ENCODE data around the gene MMP24. TPM values are rescaled to one million over a fixed set of nuclear protein-coding genes. Genes with fewer than 3 reads are reported as not detected.
A peak's percentile ranks its signal among the peaks of the same experiment; 100 is the strongest.
"Not testable (repeated sequence)": the region's sequence is repeated elsewhere in the genome, so short reads cannot be mapped to it uniquely, and the experiment has no call there.

Gene MMP24
- total RNA-seq, 2 experiments from 2014 or later, result not detected

DNA sequence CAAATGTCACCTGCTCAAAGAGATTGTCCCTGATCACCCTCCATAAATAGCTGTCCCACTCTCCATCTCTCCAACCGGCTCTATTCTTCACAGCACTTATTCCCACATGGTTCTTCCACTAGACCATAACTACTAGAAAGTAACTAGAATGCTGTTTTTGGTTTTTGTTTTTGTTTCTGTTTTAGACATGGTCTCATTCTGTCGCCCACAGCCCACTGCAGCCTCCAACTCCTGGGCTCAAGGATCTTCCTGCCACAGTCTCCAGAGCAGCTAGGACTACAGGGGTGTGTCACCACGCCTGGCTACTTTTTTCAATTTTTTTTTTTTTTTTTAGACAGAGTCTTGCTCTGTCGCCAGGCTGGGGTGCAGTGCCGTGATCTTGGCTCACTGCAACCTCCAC lies 12.2 kb downstream of the MMP24 start:
- Mint-ChIP-seq H3K36me3 (peaks cover 13% of the 10 kb centered on the region), H3K27me3 (no peaks in the 10 kb centered on the region), H3K4me1 (no peaks in the 10 kb centered on the region), H3K4me3 (no peak overlapping the region), H3K9me3 (no peaks in the 10 kb centered on the region), H3K27ac (no peak overlapping the region)
- no peak for DNase-seq

GRCh38 chr20:35240083-35240810 lies 13.8 kb downstream of the MMP24 start:
- Mint-ChIP-seq H3K4me1 (no peaks in the 10 kb centered on the region), H3K27ac (no peak overlapping the region), H3K27me3 (no peaks in the 10 kb centered on the region), H3K36me3 (peaks cover 9% of the 10 kb centered on the region), H3K9me3 (no peaks in the 10 kb centered on the region), H3K4me3 (no peak overlapping the region)
- DNase-seq, result no peak

DNA sequence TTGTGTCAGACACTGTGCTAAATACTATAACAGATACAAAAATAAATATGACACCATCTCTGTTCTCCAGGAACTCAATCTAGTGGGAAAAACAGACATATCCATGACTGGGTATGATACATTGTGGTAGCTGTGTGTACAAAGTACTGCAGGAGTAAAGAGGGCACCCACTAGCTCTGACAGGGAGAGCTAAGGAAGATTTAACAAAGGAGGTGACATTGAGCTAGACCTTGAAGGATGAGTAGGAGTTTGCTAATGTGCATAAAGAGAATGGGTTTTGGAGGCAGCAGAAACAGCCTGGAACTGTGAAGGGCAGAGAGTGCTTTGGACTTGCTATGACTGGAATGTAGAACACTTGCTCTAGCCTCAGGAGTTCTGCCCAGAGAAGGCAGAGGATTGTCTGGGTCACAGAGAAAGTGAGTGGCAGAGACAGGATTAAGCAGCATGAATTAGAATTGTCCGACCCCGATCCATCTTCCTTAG lies 14.4 kb downstream of the MMP24 start:
- Mint-ChIP-seq H3K36me3 (peaks cover 6% of the 10 kb centered on the region), H3K27me3 (no peaks in the 10 kb centered on the region), H3K4me3 (no peak overlapping the region), H3K4me1 (no peaks in the 10 kb centered on the region), H3K27ac (no peak overlapping the region), H3K9me3 (no peaks in the 10 kb centered on the region)
- DNase-seq, result no peak

DNA sequence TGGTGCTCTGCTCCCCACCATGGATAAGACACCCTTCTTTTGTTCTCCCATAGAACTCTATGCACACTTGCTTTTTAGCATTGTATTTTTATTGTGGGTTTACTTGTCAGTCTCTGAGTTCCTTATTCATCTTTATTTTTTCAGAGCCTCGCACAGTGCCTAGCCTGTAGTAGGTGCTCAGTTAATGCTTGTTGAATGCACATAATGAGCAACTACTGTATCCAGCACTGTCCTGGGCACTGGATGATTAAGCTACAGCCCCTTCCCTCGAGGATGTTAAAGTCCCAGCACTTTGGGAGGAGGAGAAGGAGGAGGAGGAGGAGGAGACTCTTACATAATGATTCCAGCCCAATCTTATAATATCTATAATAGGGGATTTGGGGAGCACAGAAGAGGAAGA lies 16.8 kb downstream of the MMP24 start:
- Mint-ChIP-seq H3K27ac (no peak overlapping the region), H3K4me1 (no peaks in the 10 kb centered on the region), H3K36me3 (no peaks in the 10 kb centered on the region), H3K9me3 (no peaks in the 10 kb centered on the region), H3K27me3 (no peaks in the 10 kb centered on the region), H3K4me3 (no peak overlapping the region)
- DNase-seq, result no peak

DNA sequence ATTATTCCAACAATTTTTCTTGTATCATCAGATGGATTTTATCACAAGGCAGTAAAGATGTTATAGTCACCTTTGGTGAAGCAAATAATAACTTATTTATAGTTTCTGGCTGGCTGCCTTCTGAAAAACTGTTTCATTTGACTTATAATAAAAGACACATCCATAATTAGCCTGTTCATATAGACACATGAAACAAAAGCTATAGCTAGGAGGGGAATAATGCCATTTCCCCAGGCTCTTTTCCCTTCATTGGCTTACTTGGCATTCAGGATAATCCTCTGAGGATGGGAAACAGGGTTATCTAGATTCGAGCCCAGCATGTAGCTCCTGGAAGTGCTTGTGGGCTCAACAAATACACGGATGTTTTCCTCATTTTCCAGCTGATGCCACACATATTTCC lies 17.5 kb downstream of the MMP24 start:
- H3K27ac Mint-ChIP-seq, result no peak overlapping the region
- H3K9me3 Mint-ChIP-seq, result no peaks in the 10 kb centered on the region
- no peak for DNase-seq
- H3K4me3 Mint-ChIP-seq, result no peak overlapping the region
- H3K27me3 Mint-ChIP-seq, result no peaks in the 10 kb centered on the region
- H3K36me3 Mint-ChIP-seq, result no peaks in the 10 kb centered on the region
- H3K4me1 Mint-ChIP-seq, result no peaks in the 10 kb centered on the region

- H3K27me3 Mint-ChIP-seq, result no peaks in the 10 kb centered on the region
- H3K4me3 Mint-ChIP-seq, result no peak overlapping the region
- no peaks in the 10 kb centered on the region for H3K9me3 Mint-ChIP-seq
- DNase-seq, result no peak
- no peaks in the 10 kb centered on the region for H3K36me3 Mint-ChIP-seq
- no peak overlapping the region for H3K27ac Mint-ChIP-seq
- peaks cover 11% of the 10 kb centered on the region for H3K4me1 Mint-ChIP-seq
These were observed 20.2 kb downstream of the MMP24 start for GRCh38 chr20:35246723-35247122.

GRCh38 chr20:35248641-35249475 lies 22.4 kb downstream of the MMP24 start:
- no peak overlapping the region for H3K4me3 Mint-ChIP-seq
- H3K27me3 Mint-ChIP-seq, result no peaks in the 10 kb centered on the region
- H3K4me1 Mint-ChIP-seq, result peaks cover 19% of the 10 kb centered on the region
- H3K27ac Mint-ChIP-seq, result no peak overlapping the region
- H3K36me3 Mint-ChIP-seq, result no peaks in the 10 kb centered on the region
- no peak for DNase-seq
- H3K9me3 Mint-ChIP-seq, result no peaks in the 10 kb centered on the region

DNA sequence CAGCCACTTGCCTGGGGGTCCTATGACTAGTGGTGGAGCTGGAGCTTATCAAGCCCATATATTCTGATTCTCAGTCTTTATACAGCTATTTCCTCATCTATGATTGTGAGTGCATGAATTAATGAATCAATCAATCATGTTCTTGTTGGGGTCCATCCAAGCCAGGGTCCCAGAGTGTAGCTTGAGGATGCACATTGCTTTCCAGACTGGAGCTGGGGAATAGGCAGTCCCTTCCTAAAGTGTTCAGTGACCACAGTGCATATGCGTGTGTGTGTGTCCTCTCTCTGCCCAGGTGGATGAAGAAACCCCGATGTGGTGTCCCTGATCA lies 25.1 kb downstream of the MMP24 start:
- Mint-ChIP-seq H3K27ac (no peak overlapping the region), H3K27me3 (no peaks in the 10 kb centered on the region), H3K4me3 (no peak overlapping the region), H3K9me3 (no peaks in the 10 kb centered on the region), H3K4me1 (peaks cover 19% of the 10 kb centered on the region), H3K36me3 (no peaks in the 10 kb centered on the region)
- no peak for DNase-seq

DNA sequence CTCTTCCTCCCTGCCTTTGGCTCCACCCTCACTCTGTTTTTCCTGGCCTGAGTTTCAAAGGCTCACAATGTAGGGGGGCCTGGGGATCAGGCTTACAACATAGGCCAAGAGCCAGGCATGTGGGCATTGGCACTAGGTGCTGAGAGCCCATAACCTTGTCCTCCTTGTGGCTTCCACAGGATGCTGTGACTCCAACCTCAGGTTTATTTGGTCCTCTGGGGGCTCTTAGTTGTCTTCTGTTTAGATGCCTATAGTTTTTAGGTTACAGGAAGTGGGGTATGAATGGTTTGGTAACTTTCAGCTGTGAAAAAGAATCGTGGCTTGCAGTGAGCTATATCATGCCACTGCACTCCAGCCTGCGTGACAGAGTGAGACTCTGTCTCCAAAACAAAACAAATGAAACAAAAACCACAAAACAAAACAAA lies 25.6 kb downstream of the MMP24 start:
- Mint-ChIP-seq H3K4me1 (peaks cover 19% of the 10 kb centered on the region), H3K36me3 (no peaks in the 10 kb centered on the region), H3K4me3 (no peak overlapping the region), H3K27me3 (no peaks in the 10 kb centered on the region), H3K9me3 (no peaks in the 10 kb centered on the region), H3K27ac (peak overlapping the region; percentile 73)
- DNase-seq, result no peak

GRCh38 chr20:35252598-35252997 lies 26.1 kb downstream of the MMP24 start:
- H3K27me3 Mint-ChIP-seq, H3K9me3 Mint-ChIP-seq, DNase-seq, H3K36me3 Mint-ChIP-seq, H3K4me3 Mint-ChIP-seq: not testable (repeated sequence)
- peaks cover 19% of the 10 kb centered on the region for H3K4me1 Mint-ChIP-seq
- peak overlapping the region; percentile 73 for H3K27ac Mint-ChIP-seq

GRCh38 chr20:35253010-35253409 lies 26.5 kb downstream of the MMP24 start:
- H3K27ac Mint-ChIP-seq, result no peak overlapping the region
- DNase-seq, result no peak

GRCh38 chr20:35254448-35254999 lies 28.0 kb downstream of the MMP24 start:
- peaks cover 19% of the 10 kb centered on the region for H3K4me1 Mint-ChIP-seq
- H3K27me3 Mint-ChIP-seq, result no peaks in the 10 kb centered on the region
- H3K4me3 Mint-ChIP-seq, result no peak overlapping the region
- no peak overlapping the region for H3K27ac Mint-ChIP-seq
- DNase-seq, result no peak
- H3K36me3 Mint-ChIP-seq, result no peaks in the 10 kb centered on the region
- H3K9me3 Mint-ChIP-seq, result no peaks in the 10 kb centered on the region

More at GRCh38 chr20:35253010-35253409, 26.5 kb downstream of the MMP24 start:
- Mint-ChIP-seq H3K36me3 (no peaks in the 10 kb centered on the region), H3K4me1 (peaks cover 19% of the 10 kb centered on the region), H3K27me3 (no peaks in the 10 kb centered on the region), H3K9me3 (no peaks in the 10 kb centered on the region), H3K4me3 (no peak overlapping the region)

DNA sequence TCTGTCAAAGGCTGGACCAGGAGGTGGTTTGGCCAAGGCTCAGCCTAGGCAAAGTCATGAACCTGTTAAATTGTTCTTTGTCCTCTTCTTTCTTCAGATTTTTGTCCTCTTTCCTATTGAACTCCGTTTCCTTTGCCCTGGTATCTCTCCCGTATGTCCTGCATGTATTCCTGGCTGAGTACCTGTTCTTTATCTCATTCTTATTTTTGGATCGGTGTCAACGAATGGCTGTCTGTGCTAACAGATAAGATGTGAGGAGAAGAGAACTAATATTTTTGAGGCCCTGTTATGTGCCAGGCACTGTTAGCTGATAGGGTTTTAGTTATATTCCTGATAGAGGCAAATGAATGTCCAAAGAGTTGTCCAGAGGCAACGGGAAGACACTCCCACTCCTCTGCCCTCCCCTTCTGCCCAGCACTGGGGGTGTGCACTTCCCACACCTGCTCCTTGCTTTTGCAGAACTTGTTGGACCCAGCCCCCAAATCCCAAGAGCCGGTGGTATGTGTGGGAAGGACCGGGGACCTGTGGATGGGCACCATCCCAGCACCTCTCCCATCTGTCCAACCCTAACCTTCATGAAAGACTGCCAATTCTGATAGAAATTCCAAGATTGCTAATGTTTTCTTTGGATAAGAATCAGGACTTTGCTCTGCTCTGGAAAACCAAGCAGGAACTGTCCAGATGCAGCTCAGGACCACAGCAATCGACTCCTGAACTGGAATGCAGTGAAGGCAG lies 30.9 kb downstream of the MMP24 start:
- no peaks in the 10 kb centered on the region for H3K9me3 Mint-ChIP-seq
- no peaks in the 10 kb centered on the region for H3K36me3 Mint-ChIP-seq
- DNase-seq, result no peak
- peaks cover 2% of the 10 kb centered on the region for H3K4me1 Mint-ChIP-seq
- no peak overlapping the region for H3K4me3 Mint-ChIP-seq
- no peaks in the 10 kb centered on the region for H3K27me3 Mint-ChIP-seq
- H3K27ac Mint-ChIP-seq, result no peak overlapping the region

DNA sequence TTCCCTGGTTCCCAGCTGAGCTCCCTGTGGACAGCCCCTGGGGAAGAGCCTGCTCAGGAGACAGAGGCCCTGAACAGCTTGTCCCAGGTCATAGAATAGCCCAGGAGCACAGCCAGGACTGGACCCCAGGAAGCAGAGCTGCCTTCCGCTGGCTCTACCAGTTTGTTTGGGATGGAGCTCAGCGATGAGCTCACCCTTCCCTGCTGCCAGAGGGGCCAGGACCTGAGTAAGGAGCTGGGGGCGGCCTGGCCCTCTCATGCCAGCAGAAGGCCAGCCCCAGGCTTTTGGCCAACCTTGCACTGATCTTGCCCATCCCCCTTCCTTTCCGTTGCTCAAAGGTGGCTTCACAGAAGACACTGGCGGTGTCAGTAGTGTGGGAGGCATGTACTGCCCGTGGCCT lies 33.9 kb downstream of the MMP24 start:
- Mint-ChIP-seq H3K9me3 (no peaks in the 10 kb centered on the region), H3K4me1 (peaks cover 3% of the 10 kb centered on the region), H3K27me3 (no peaks in the 10 kb centered on the region), H3K4me3 (no peak overlapping the region), H3K36me3 (no peaks in the 10 kb centered on the region), H3K27ac (no peak overlapping the region)
- DNase-seq, result no peak

DNA sequence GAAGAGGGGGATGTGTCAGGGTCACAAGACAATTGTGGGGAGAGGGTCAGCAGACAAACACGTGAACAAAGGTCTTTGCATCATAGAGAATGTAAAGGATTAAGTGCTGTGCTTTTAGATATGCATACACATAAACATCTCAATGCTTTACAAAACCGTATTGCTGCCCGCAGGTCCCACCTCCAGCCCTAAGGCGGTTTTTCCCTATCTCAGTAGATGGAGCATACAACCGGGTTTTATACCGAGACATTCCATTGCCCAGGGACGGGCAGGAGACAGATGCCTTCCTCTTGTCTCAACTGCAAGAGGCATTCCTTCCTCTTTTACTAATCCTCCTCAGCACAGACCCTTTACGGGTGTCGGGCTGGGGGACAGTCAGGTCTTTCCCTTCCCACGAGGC lies 35.8 kb downstream of the MMP24 start:
- DNase-seq, H3K36me3 Mint-ChIP-seq, H3K4me1 Mint-ChIP-seq, H3K27ac Mint-ChIP-seq, H3K4me3 Mint-ChIP-seq, H3K9me3 Mint-ChIP-seq, H3K27me3 Mint-ChIP-seq: not testable (repeated sequence)

All from activated naive CD8-positive, alpha-beta T cell treated with anti-CD3 and anti-CD28 coated beads for 36 hours (primary cell).